Calu3 (cell line): ENCODE measurements around the gene COL26A1. TPM values are rescaled to one million over a fixed set of nuclear protein-coding genes. Genes with fewer than 3 reads are reported as not detected.
"Not testable (repeated sequence)": the region's sequence is repeated elsewhere in the genome, so short reads cannot be mapped to it uniquely, and the experiment has no call there.

Source experiments
- BruUV-seq: library from RNA; stranded (reverse); fragments of 400-500 nt; replicated peaks from 2 replicates; lab custom pipeline; 2021; lab: Mats Ljungman, UMichigan
- CTCF ChIA-PET: fragments of 300-600 bp; sonication (Branson Sonifier 250); formaldehyde crosslinking; loops from one replicate; lab custom pipeline; 2022; ENCODE audit warnings: antibody characterized with exemption; lab: Charles Lee
- DNase-seq: peaks from one replicate; pipeline ENCODE4 v3.0.0; 2022
- H3K27ac Mint-ChIP-seq: one replicate; pipeline ENCODE4 v1.8.0; 2022; ENCODE audit warnings: mixed read lengths; ENCODE audit not compliant: unreplicated experiment
- H3K27me3 Mint-ChIP-seq: one replicate; pipeline ENCODE4 v1.8.0; 2022; ENCODE audit warnings: mixed read lengths; ENCODE audit not compliant: unreplicated experiment
- H3K36me3 Mint-ChIP-seq: one replicate; pipeline ENCODE4 v1.8.0; 2022; ENCODE audit warnings: mild to moderate bottlenecking, moderate library complexity, mixed read lengths; ENCODE audit not compliant: insufficient read depth, unreplicated experiment
- H3K4me1 Mint-ChIP-seq: one replicate; pipeline ENCODE4 v1.8.0; 2022; ENCODE audit warnings: mild to moderate bottlenecking, low read depth, mixed read lengths; ENCODE audit not compliant: unreplicated experiment
- H3K4me3 Mint-ChIP-seq: one replicate; pipeline ENCODE4 v1.8.0; 2022; ENCODE audit warnings: mild to moderate bottlenecking, low read depth, moderate library complexity, mixed read lengths; ENCODE audit not compliant: unreplicated experiment
- H3K9me3 Mint-ChIP-seq: one replicate; pipeline ENCODE4 v1.8.0; 2022; ENCODE audit warnings: low read depth, mixed read lengths; ENCODE audit not compliant: unreplicated experiment
- CTCF ChIP-seq: fragments of 200-600 bp; IDR thresholded peaks from one replicate; pipeline ENCODE4 v1.8.0; 2022; ENCODE audit warnings: antibody characterized with exemption; ENCODE audit not compliant: unreplicated experiment
- intact Hi-C: fragments of 100-400 bp; cut with micrococcal nuclease; formaldehyde crosslinking; loops from one replicate; pipeline ENCODE4 v1.10.0; 2022; ENCODE audit not compliant: unreplicated experiment
- total RNA-seq: library from RNA; stranded (reverse); gene quantifications from 2 replicates; pipeline ENCODE4 v1.2.3, GENCODE V29; 2022

Gene COL26A1
- total RNA-seq, 1 experiment from 2014 or later, result not detected

GRCh38 chr7:101501351-101501750 is 138.7 kb downstream of the COL26A1 start:
- DNase-seq, result no peak
- no peak for TF ChIP-seq CTCF
- H3K4me3 Mint-ChIP-seq, result no peak overlapping the region
- H3K27ac Mint-ChIP-seq, result no peak overlapping the region
- BruUV-seq, result no TSS peak
- H3K27me3 Mint-ChIP-seq, result peaks cover 16% of the 10 kb centered on the region
- CTCF ChIA-PET, result no interaction called here
- no peaks in the 10 kb centered on the region for H3K4me1 Mint-ChIP-seq
- H3K9me3 Mint-ChIP-seq, result no peaks in the 10 kb centered on the region
- intact Hi-C loops, result no loop called here
- no peaks in the 10 kb centered on the region for H3K36me3 Mint-ChIP-seq

GRCh38 chr7:101502466-101503098 is 139.9 kb downstream of the COL26A1 start:
- DNase-seq, result no peak
- no peak overlapping the region for H3K27ac Mint-ChIP-seq
- H3K4me1 Mint-ChIP-seq, result peaks cover 5% of the 10 kb centered on the region
- no TSS peak for BruUV-seq
- H3K27me3 Mint-ChIP-seq, result peaks cover 28% of the 10 kb centered on the region
- no peak overlapping the region for H3K4me3 Mint-ChIP-seq
- no peaks in the 10 kb centered on the region for H3K9me3 Mint-ChIP-seq
- H3K36me3 Mint-ChIP-seq, result no peaks in the 10 kb centered on the region
- CTCF ChIA-PET, result no interaction called here
- intact Hi-C loops, result no loop called here
- TF ChIP-seq CTCF, result no peak

- H3K4me3 Mint-ChIP-seq, BruUV-seq, H3K27ac Mint-ChIP-seq, CTCF ChIA-PET, intact Hi-C loops, DNase-seq, H3K9me3 Mint-ChIP-seq, H3K36me3 Mint-ChIP-seq: not testable (repeated sequence)
- Mint-ChIP-seq H3K27me3 (peaks cover 46% of the 10 kb centered on the region), H3K4me1 (peaks cover 10% of the 10 kb centered on the region)
Observed at GRCh38 chr7:101505510-101505909, 142.8 kb downstream of the COL26A1 start.

- no peak overlapping the region for H3K27ac Mint-ChIP-seq
- peaks cover 10% of the 10 kb centered on the region for H3K4me1 Mint-ChIP-seq
- TF ChIP-seq CTCF, result no peak
- no peaks in the 10 kb centered on the region for H3K36me3 Mint-ChIP-seq
- CTCF ChIA-PET, result no interaction called here
- H3K9me3 Mint-ChIP-seq, result no peaks in the 10 kb centered on the region
- H3K4me3 Mint-ChIP-seq, result no peak overlapping the region
- peaks cover 46% of the 10 kb centered on the region for H3K27me3 Mint-ChIP-seq
- intact Hi-C loops, result no loop called here
- BruUV-seq, result no TSS peak
- no peak for DNase-seq
Observed at GRCh38 chr7:101506531-101506930, 143.9 kb downstream of the COL26A1 start.

GRCh38 chr7:101507327-101507726 is 144.7 kb downstream of the COL26A1 start:
- CTCF ChIA-PET, result no interaction called here
- intact Hi-C loops, result no loop called here
- H3K27ac Mint-ChIP-seq, result no peak overlapping the region
- H3K9me3 Mint-ChIP-seq, result no peaks in the 10 kb centered on the region
- peaks cover 10% of the 10 kb centered on the region for H3K4me1 Mint-ChIP-seq
- no peaks in the 10 kb centered on the region for H3K36me3 Mint-ChIP-seq
- H3K27me3 Mint-ChIP-seq, result peaks cover 46% of the 10 kb centered on the region
- no peak overlapping the region for H3K4me3 Mint-ChIP-seq
- no peak for TF ChIP-seq CTCF
- no TSS peak for BruUV-seq
- DNase-seq, result no peak
